GM12873 (cell line): Measurements from ENCODE around the gene RPS6KC1.
A peak's percentile ranks its signal among the peaks of the same experiment; 100 is the strongest.

Experiments
- TF ChIP-seq, protein P1 (sequence below): IDR thresholded peaks from 2 replicates; pipeline ENCODE4 v1.5.1; 2012; ENCODE audit warnings: low read depth, mild to moderate bottlenecking, moderate library complexity, low read length, control low read depth; ENCODE audit not compliant: insufficient read depth; ENCODE audit errors: missing control alignments

The RPS6KC1 gene

DNA sequence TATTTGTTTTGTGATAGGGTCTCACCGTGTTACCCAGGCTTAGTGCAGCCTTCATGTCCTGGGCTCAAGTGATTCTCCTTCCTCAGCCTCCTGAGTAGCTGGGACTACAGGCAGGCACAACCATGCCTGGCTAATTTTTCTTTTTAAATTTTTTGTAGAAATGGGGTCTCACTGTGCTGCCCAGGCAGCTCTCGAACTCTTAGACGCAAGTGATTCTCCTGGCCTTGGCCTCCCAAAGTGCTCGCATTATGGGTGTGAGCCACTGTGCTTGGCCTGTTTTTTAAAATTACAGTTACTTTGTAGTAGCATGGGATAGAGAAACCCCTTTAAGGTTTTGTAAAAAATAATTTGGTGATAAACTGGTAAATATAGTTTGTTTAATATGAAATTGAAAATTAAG lies 69.9 kb downstream of the RPS6KC1 start:
- TF ChIP-seq, protein P1, sequence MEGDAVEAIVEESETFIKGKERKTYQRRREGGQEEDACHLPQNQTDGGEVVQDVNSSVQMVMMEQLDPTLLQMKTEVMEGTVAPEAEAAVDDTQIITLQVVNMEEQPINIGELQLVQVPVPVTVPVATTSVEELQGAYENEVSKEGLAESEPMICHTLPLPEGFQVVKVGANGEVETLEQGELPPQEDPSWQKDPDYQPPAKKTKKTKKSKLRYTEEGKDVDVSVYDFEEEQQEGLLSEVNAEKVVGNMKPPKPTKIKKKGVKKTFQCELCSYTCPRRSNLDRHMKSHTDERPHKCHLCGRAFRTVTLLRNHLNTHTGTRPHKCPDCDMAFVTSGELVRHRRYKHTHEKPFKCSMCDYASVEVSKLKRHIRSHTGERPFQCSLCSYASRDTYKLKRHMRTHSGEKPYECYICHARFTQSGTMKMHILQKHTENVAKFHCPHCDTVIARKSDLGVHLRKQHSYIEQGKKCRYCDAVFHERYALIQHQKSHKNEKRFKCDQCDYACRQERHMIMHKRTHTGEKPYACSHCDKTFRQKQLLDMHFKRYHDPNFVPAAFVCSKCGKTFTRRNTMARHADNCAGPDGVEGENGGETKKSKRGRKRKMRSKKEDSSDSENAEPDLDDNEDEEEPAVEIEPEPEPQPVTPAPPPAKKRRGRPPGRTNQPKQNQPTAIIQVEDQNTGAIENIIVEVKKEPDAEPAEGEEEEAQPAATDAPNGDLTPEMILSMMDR = no peak

DNA sequence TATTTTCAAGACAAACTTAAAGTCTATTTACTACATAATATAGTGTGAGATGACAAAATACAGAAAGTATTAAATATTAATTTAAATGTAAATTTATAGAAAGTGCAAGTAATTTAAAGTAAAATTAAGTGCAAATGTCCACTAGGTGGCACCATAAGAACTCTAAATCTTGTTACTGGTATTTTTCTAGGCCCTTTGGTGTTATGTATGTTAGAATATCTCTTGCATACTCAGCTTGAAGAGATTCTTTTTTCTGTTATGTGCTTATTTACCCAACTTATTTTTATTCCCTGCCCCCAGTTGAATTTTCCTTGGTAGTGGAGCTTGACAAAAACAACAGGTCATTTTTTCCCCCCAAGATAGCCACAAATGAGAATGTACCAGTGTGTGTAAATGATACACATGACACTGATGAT lies 71.5 kb downstream of the RPS6KC1 start:
- TF ChIP-seq, protein P1 = peak; percentile 37

DNA sequence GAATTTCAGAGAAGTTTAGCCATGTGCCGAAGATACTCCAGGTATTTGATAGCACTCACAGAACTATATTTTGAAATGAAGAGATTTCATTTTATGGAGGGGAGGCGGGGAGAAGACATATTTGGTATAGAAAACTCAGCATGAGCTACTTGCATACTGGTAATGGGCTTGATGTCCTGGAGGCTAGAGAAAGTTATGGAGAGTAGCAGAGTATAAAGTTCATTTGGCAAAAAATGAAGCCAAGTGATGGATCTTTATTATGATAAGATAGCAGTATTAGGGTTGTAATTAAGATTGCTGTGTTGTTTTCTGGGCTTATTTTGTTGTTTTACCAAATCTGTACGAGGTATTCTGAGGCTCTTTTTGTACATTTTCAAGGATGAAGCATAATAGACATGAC lies 72.0 kb downstream of the RPS6KC1 start:
- TF ChIP-seq, protein P1 = no peak

DNA sequence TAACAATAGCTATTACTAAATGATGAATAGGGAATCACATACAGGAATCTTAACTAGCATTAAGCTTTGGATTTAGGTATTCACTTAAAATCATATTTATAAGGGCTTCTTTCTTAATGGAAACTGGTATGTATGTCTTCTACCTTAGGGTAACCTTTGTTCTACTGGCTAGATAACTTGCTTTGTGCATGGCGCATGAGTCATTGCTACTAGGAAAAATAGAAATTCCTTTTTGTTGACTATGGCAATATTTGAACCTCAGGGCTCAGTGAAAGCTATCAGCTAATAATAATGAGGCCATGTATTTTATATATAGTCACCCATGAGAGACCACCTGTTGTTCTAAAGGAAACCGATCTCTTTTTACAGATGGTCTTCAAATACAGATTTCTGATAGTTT lies 72.5 kb downstream of the RPS6KC1 start:
- TF ChIP-seq, protein P1 = no peak

DNA sequence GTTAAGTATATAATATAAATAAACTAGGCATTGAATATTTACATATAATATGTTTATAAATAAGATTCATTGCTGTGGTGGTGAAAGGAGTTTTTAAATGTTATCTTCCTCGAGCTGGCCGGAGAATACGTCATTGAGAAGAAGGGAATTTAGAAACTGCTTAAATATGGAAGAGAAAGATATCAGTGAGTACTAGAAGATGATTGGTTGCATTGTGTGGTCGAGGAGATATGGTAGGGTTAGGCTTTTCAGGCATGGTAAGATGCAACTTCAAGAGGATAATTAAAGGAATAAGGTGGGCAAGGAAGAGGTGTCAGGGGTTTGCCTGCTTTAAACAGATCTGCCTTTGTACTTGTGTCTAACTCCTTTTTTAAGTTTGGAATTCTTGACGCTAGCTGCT lies 73.5 kb downstream of the RPS6KC1 start:
- TF ChIP-seq, protein P1 = no peak

DNA sequence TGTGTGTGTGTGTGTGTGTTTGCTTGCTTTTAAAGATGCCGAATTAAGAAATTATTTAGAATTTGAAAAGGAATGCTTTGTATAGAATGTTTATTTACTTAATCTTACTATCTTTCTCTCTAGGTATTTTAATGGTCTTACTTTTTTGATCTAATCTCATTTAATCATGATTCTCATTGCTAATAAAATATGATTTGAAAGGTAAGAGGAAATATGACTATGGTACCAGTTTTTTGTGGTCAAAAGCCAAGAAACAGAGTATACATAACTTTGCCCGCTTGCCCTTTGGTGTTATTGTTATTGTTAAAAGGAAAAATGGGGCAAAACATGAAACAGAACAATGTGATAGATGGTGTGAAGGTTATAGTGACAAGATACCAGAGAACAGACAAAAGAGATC lies 74.6 kb downstream of the RPS6KC1 start:
- TF ChIP-seq, protein P1 = no peak

DNA sequence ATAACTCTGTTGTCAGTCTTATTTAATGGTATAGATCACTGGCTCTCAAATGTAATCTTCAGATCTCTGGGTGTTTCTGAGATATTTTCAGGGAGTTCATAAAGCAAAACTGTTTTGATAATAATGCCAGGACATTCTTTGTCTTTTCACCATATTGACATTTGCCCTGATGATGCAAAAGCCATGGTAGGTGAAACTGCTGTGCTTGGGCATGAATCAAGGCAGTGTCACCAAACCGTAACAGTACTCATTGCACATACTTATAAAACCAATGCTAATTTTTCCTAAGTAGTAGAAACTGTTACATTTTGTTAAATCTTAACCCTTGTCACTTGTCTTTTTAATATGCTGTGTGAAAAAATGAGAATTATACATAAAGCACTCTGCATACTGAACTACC lies 76.0 kb downstream of the RPS6KC1 start:
- TF ChIP-seq, protein P1 = no peak
